ENCODE data around the gene PRF1.
"Not testable (repeated sequence)": the region's sequence is repeated elsewhere in the genome, so short reads cannot be mapped to it uniquely, and the experiment has no call there.

Gene PRF1

DNA sequence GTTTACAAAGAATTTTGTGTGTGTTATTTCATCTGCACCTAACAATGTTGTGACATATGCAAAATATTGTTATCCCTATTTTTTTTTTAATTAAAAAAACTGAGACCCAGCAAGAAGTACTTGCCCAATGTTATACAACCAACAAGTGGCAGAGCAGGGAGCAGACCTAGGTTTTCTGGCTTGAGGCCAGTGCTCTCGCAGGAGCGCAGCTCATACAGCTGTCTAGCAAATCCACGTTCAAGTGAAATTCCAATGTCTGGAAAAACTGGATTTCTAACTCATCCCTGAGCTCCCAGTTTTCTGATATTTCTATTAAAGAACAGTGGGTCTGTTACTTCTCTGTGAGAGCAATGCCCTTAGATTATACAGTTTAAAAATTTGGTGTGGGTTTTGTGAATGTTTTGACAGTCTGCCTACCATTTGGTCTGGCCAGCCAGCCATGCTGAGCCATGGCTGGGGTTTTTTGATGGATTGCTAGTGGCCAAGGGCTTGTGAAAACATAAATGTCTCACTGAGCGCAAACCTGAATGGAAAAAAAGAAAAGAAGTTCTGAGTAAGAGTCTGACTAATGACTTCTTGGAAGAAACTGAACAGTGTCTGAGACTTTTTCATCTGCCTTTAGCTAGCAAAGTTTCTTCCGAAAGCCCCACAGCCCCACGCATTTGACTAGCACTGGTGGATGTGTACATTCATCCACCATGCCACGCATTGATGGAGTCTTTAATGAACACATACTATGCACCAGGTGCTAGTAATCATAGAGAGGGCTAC lies 15.4 kb upstream of the PRF1 start:
- Histone ChIP-seq H3K4me3 (ENCODE audit: low read depth, low read length) (no peak overlapping the region), H3K9me3 (ENCODE audit: control insufficient read depth, insufficient read depth, low read depth, low read length) (peaks cover 12% of the 10 kb centered on the region), H3K27me3 (ENCODE audit: control insufficient read depth, insufficient read depth, low read length) (no peaks in the 10 kb centered on the region), H3K27ac (ENCODE audit: low read depth, low read length) (no peak overlapping the region), H3K4me1 (ENCODE audit: control insufficient read depth, insufficient read depth, low read length) (peaks cover 7% of the 10 kb centered on the region), H3K36me3 (ENCODE audit: control insufficient read depth, insufficient read depth, low read length) (no peaks in the 10 kb centered on the region), H3K9ac (ENCODE audit: low read length) (no peak overlapping the region)

DNA sequence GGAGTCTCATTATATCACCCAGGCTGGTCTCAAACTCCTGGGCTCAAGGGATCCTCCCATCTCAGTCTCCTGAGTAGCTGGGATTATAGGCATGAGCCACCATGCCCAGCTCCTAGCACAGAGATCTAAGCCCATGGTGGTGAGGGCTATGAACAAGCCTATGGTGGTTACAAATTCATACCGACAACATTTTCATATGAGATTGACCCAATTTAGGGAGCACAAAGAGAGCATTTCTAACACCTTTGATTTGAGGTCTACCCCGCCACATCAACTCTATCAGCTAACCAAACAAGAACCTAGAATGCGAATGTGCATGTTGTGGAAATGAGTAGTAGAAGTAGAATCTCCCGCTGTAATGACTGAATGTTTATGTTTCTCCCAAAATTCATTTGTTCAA lies 14.2 kb upstream of the PRF1 start:
- no peaks in the 10 kb centered on the region for H3K4me1 ChIP-seq (ENCODE audit: control insufficient read depth, insufficient read depth, low read length)
- H3K27ac ChIP-seq (ENCODE audit: low read depth, low read length) = no peak overlapping the region
- H3K9me3 ChIP-seq (ENCODE audit: control insufficient read depth, insufficient read depth, low read depth, low read length) = peaks cover 12% of the 10 kb centered on the region
- no peak overlapping the region for H3K4me3 ChIP-seq (ENCODE audit: low read depth, low read length)
- no peaks in the 10 kb centered on the region for H3K27me3 ChIP-seq (ENCODE audit: control insufficient read depth, insufficient read depth, low read length)
- no peaks in the 10 kb centered on the region for H3K36me3 ChIP-seq (ENCODE audit: control insufficient read depth, insufficient read depth, low read length)
- no peak overlapping the region for H3K9ac ChIP-seq (ENCODE audit: low read length)

DNA sequence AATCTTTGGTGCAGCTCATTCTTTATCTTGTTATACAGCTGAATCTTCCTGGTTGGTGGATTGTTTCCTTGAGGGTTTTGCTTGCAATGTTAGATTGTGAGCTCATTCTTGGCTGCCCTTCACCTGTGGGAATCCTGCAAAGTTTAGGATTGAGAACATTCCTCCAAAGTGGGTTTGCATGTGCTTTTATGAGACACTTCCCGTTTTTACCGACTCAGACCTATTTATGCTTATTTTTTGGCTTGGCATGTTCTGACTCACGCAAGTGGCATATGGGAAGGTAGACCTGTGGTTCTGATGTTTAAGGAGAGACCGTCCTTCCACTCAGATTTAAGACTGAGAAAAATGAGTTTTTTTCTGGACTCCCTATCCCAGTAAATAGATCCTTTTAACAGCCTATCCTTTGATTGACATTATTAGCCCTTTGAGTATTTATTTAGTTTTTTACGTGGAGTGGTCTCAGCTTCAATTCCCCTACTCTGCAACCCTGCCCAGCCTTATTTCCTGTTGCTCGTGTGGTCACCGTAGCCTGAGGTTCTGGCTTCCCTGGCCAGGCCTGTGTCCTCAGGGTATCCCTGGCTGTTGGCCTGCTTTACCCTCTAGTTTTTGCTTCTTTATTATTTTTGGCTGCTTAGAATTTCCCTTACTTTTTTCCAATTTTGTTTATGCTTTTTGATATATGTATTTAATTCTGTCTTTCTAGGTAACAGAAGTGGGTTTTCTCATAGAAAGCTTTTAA lies 13.4 kb upstream of the PRF1 start:
- no peak overlapping the region for H3K9ac ChIP-seq (ENCODE audit: low read length)
- H3K27ac ChIP-seq (ENCODE audit: low read depth, low read length) = no peak overlapping the region
- H3K36me3 ChIP-seq (ENCODE audit: control insufficient read depth, insufficient read depth, low read length) = no peaks in the 10 kb centered on the region

DNA sequence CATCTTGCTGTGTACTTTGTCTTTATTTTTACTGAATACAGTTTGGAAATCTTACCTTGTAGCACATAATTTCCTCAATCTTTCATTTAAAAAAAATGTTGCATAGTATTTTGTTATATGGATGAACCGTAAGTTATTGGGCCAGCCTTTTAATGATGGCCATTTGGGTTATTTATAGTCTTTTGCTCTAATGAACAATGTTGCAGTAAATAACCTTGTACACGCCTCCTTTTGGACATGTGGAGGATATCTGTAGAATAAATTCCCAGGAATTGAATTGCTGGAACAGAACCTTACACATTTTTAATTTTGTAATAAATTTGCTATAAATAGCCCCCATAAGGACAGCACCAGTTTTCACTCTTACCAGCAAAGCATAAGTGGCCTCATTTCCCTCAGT lies 12.7 kb upstream of the PRF1 start:
- Histone ChIP-seq H3K4me1 (ENCODE audit: control insufficient read depth, insufficient read depth, low read length) (no peaks in the 10 kb centered on the region), H3K27ac (ENCODE audit: low read depth, low read length) (no peak overlapping the region), H3K9ac (ENCODE audit: low read length) (no peak overlapping the region), H3K36me3 (ENCODE audit: control insufficient read depth, insufficient read depth, low read length) (no peaks in the 10 kb centered on the region), H3K4me3 (ENCODE audit: low read depth, low read length) (no peak overlapping the region), H3K27me3 (ENCODE audit: control insufficient read depth, insufficient read depth, low read length) (no peaks in the 10 kb centered on the region), H3K9me3 (ENCODE audit: control insufficient read depth, insufficient read depth, low read depth, low read length) (peaks cover 3% of the 10 kb centered on the region)

More for the DNA sequence above, 13.4 kb upstream of the PRF1 start:
- H3K4me3 ChIP-seq (ENCODE audit: low read depth, low read length) = no peak overlapping the region
- peaks cover 8% of the 10 kb centered on the region for H3K9me3 ChIP-seq (ENCODE audit: control insufficient read depth, insufficient read depth, low read depth, low read length)
- no peaks in the 10 kb centered on the region for H3K4me1 ChIP-seq (ENCODE audit: control insufficient read depth, insufficient read depth, low read length)
- H3K27me3 ChIP-seq (ENCODE audit: control insufficient read depth, insufficient read depth, low read length) = no peaks in the 10 kb centered on the region

DNA sequence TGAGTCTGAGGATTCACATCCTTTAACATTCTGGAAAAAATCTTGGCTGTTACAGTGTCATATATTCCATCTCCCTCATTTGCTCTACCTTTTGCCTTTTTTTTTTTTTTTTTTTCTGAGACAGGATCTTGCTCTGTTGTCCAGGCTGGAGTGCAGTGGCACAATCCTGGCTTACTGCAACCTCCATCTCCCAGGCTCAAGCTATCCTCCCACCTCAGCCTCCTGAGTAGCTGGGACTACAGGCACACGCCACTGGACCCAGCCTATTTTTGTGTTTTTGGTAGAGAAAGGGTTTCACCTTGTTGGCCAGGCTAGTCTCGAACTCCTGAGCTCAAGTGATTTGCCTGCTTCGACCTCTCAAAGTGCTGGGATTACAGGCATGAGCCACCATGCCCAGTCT lies 11.8 kb upstream of the PRF1 start:
- H3K27me3 ChIP-seq (ENCODE audit: control insufficient read depth, insufficient read depth, low read length); H3K4me1 ChIP-seq (ENCODE audit: control insufficient read depth, insufficient read depth, low read length); H3K27ac ChIP-seq (ENCODE audit: low read depth, low read length); H3K4me3 ChIP-seq (ENCODE audit: low read depth, low read length); H3K36me3 ChIP-seq (ENCODE audit: control insufficient read depth, insufficient read depth, low read length); H3K9ac ChIP-seq (ENCODE audit: low read length); H3K9me3 ChIP-seq (ENCODE audit: control insufficient read depth, insufficient read depth, low read depth, low read length): not testable (repeated sequence)

DNA sequence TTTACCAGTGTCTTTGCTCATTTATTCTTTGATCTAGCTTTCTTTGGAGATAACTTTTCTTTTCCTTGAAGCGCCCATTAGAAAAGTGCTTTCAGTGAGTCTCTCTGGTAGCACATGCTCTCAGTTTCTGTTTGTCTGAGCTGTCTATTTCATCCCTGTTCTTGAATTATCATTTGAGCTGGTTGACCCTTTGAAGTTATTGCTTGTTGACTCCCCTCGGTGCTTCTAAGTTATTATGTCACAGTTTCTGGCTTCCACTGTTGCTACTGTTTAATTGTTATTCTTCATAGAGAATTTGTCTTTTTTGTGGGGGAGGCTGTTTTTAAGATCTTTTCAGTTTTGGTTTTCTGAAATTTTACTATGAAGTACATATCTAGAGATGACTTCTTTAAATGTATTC lies 11.4 kb upstream of the PRF1 start:
- Histone ChIP-seq H3K4me3 (ENCODE audit: low read depth, low read length) (no peak overlapping the region), H3K36me3 (ENCODE audit: control insufficient read depth, insufficient read depth, low read length) (no peaks in the 10 kb centered on the region)

DNA sequence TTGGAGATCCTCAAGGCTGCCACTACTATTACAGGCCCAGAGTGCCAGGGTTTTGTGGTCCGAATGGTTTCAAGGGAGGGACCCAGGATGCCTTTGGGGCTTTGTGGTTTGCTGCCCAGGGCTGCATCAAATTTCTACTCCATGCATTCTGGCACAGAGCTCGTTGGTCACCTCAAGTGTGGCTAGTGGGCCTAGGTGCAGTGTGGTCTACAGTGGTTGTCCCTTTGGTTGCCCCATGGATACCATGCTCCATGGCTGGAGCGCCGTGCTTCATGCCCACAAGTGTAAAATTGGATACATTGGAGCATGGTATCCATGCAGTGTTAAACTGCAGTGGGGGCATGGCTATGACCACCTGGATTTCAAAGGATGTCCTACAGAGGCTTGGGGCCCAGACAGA lies 5.4 kb upstream of the PRF1 start:
- Histone ChIP-seq H3K27ac (ENCODE audit: low read depth, low read length) (no peak overlapping the region), H3K27me3 (ENCODE audit: control insufficient read depth, insufficient read depth, low read length) (no peaks in the 10 kb centered on the region)

More for the DNA sequence above, 11.4 kb upstream of the PRF1 start:
- Histone ChIP-seq H3K4me1 (ENCODE audit: control insufficient read depth, insufficient read depth, low read length) (no peaks in the 10 kb centered on the region), H3K9me3 (ENCODE audit: control insufficient read depth, insufficient read depth, low read depth, low read length) (no peaks in the 10 kb centered on the region), H3K9ac (ENCODE audit: low read length) (no peak overlapping the region), H3K27ac (ENCODE audit: low read depth, low read length) (no peak overlapping the region), H3K27me3 (ENCODE audit: control insufficient read depth, insufficient read depth, low read length) (no peaks in the 10 kb centered on the region)

DNA sequence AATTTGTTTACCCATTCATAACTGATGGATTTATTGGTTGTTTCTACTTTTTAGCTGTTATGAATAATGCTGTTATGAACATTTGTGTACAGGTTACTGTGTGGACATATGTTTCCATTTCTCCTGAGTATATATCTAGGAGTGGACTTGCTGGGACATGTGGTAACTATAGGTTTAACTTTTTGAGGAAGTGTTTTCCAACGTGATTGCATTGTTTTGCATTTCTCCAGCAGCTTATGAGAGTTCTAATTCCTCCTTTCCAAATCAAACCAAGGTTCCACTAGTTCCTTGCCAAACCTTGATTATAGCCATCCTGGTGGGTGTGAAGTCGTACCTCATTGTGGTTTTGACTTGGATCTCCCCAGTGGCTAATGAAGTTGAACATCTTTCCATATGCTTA lies 2.6 kb upstream of the PRF1 start:
- Histone ChIP-seq H3K4me3 (ENCODE audit: low read depth, low read length) (no peak overlapping the region), H3K9me3 (ENCODE audit: control insufficient read depth, insufficient read depth, low read depth, low read length) (no peaks in the 10 kb centered on the region), H3K36me3 (ENCODE audit: control insufficient read depth, insufficient read depth, low read length) (no peaks in the 10 kb centered on the region), H3K9ac (ENCODE audit: low read length) (no peak overlapping the region), H3K4me1 (ENCODE audit: control insufficient read depth, insufficient read depth, low read length) (no peaks in the 10 kb centered on the region), H3K27me3 (ENCODE audit: control insufficient read depth, insufficient read depth, low read length) (no peaks in the 10 kb centered on the region), H3K27ac (ENCODE audit: low read depth, low read length) (no peak overlapping the region)

More for the DNA sequence above, 5.4 kb upstream of the PRF1 start:
- Histone ChIP-seq H3K4me3 (ENCODE audit: low read depth, low read length) (no peak overlapping the region), H3K4me1 (ENCODE audit: control insufficient read depth, insufficient read depth, low read length) (no peaks in the 10 kb centered on the region), H3K36me3 (ENCODE audit: control insufficient read depth, insufficient read depth, low read length) (no peaks in the 10 kb centered on the region), H3K9me3 (ENCODE audit: control insufficient read depth, insufficient read depth, low read depth, low read length) (no peaks in the 10 kb centered on the region), H3K9ac (ENCODE audit: low read length) (no peak overlapping the region)

DNA sequence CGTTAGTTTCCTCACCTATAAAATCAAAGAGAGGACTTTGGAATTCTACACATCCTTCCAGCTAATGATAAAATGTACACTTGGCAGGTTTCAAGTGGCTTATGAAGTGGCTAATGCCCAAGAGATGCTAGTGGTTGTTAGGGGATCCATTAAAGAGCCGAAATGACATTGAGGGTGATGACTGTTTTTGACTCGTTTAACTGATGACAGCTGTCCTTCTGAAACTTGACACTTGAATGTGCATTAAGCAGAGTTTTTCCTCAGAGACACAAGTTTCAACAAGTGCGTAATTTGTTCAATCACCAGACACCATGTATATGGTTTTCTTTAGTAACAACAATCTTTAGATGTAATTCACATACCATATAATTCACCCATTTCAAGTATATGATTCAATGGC lies 1.6 kb upstream of the PRF1 start:
- Histone ChIP-seq H3K27ac (ENCODE audit: low read depth, low read length) (no peak overlapping the region), H3K36me3 (ENCODE audit: control insufficient read depth, insufficient read depth, low read length) (no peaks in the 10 kb centered on the region), H3K27me3 (ENCODE audit: control insufficient read depth, insufficient read depth, low read length) (no peaks in the 10 kb centered on the region), H3K4me3 (ENCODE audit: low read depth, low read length) (no peak overlapping the region), H3K4me1 (ENCODE audit: control insufficient read depth, insufficient read depth, low read length) (no peaks in the 10 kb centered on the region), H3K9ac (ENCODE audit: low read length) (no peak overlapping the region), H3K9me3 (ENCODE audit: control insufficient read depth, insufficient read depth, low read depth, low read length) (no peaks in the 10 kb centered on the region)

DNA sequence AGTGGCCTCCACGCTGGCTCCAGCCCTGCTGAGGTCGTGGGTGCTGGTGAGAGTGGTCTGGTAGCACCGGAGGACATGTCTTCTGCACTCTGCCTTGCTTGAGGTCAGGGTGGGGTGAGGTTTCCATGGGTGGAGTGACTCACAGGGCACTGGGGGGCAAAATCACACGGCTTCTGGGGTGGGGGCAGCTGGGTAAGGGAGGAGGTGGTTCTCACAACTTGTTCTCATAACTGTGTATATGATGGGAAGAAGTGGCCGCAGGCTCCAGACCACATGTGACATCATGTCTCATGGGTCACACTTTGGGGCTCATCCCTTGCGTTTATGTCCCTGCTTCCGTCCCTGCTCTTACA lies 884 bp upstream of the PRF1 start:
- no peak overlapping the region for H3K9ac ChIP-seq (ENCODE audit: low read length)

DNA sequence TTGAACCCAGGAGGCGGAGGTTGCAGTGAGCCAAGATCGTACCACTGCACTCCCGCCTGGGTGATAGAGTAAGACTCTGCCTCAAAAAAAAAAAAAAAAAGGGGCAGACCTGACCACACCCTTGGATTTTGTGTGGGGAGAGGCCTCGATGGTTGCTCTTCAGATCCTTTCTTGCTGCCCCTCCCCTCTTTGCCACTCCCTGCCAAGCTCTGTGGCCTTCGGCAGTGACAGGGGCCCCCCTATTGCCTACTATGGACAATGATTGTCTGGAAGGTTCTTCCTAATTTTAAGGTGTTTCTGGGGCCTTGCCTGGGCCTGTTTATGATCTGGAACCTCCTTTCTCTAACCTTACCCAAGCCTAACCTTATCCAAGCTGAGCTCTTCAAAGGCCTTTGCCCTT lies 795 bp downstream of the PRF1 start:
- no peaks in the 10 kb centered on the region for H3K9me3 ChIP-seq (ENCODE audit: control insufficient read depth, insufficient read depth, low read depth, low read length)
- no peak overlapping the region for H3K27ac ChIP-seq (ENCODE audit: low read depth, low read length)
- no peaks in the 10 kb centered on the region for H3K36me3 ChIP-seq (ENCODE audit: control insufficient read depth, insufficient read depth, low read length)
- H3K27me3 ChIP-seq (ENCODE audit: control insufficient read depth, insufficient read depth, low read length) = no peaks in the 10 kb centered on the region
- H3K4me1 ChIP-seq (ENCODE audit: control insufficient read depth, insufficient read depth, low read length) = no peaks in the 10 kb centered on the region
- H3K4me3 ChIP-seq (ENCODE audit: low read depth, low read length) = no peak overlapping the region
- no peak overlapping the region for H3K9ac ChIP-seq (ENCODE audit: low read length)

More for the DNA sequence above, 884 bp upstream of the PRF1 start:
- no peaks in the 10 kb centered on the region for H3K36me3 ChIP-seq (ENCODE audit: control insufficient read depth, insufficient read depth, low read length)
- H3K4me3 ChIP-seq (ENCODE audit: low read depth, low read length) = no peak overlapping the region
- H3K9me3 ChIP-seq (ENCODE audit: control insufficient read depth, insufficient read depth, low read depth, low read length) = no peaks in the 10 kb centered on the region
- H3K27me3 ChIP-seq (ENCODE audit: control insufficient read depth, insufficient read depth, low read length) = no peaks in the 10 kb centered on the region
- no peak overlapping the region for H3K27ac ChIP-seq (ENCODE audit: low read depth, low read length)
- no peaks in the 10 kb centered on the region for H3K4me1 ChIP-seq (ENCODE audit: control insufficient read depth, insufficient read depth, low read length)

All from HUES6 (cell line).